GM18907 (cell line): ENCODE data around the gene JAKMIP3.

ENCODE experiments used
- ATAC-seq: cut with Tn5 transposase; IDR thresholded peaks from one replicate; pipeline ENCODE4 v1.9.1; 2021; ENCODE audit warnings: mild to moderate bottlenecking, moderate library complexity; ENCODE audit not compliant: unreplicated experiment

JAKMIP3 gene

GRCh38 chr10:132097609-132098377, 32.0 kb downstream of the JAKMIP3 start:
- ATAC-seq = no peak

- no peak for ATAC-seq
Observed at GRCh38 chr10:132098539-132099388, 33.0 kb downstream of the JAKMIP3 start.

- no peak for ATAC-seq
Observed at GRCh38 chr10:132099389-132100090, 33.8 kb downstream of the JAKMIP3 start.

GRCh38 chr10:132100091-132100481, 34.3 kb downstream of the JAKMIP3 start:
- no peak for ATAC-seq

DNA sequence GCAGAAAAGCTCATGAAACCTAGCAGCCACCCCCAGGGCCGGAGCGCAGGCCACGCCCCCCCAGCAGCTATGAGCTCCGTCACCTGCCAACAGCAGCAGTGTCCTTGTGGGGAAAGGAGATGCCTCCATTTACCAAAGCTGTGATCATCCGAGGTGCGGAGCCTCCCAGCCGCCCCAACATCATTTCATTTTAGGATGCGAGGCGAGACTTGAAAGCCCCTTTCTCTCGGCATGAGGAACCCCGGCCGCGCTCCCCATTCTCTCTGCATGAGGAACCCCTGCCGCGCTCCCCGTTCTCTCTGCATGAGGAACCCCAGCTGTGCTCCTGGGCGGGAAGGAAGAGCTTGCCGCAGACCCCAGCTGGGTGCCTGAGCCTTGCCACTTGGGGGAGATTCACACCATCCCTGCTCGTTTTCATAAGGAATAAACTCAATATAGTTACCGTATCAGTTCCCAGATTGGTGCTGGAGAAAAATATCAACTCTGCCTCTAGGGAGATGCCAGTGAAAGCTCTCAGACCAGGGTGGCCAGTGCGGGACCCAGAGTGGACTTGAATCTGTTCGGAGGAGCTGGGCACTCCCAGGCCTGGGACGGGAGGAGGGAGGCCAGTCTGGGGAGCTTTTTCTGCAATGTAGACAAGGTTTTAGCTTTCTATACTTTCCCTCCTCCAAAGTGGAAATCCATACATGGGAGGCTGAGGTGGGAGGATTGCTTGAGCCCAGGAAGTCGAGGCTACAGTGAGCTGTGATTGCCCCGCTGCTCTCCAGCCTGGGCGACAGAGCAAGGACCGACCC, 35.0 kb downstream of the JAKMIP3 start:
- no peak for ATAC-seq

DNA sequence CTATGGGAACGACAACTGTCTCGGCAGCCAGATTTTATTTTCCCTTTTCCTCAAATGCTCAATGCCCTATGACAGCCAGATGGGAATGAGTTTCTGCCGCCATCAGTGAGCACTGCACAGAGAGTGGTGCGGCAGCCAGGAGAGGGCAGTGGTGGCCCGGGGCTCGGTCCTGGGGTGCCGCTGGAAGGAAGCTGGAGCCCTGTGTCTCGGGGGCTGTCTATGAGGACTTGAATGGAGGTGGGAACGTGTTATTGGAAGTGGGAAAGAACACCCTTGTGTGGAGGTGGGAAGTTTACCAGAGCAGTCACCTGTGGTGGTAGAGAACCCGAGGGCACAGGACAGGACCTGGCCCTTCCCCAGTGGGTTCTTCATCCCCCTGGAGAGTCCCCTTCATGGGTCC, 35.8 kb downstream of the JAKMIP3 start:
- no peak for ATAC-seq

GRCh38 chr10:132102071-132102716, 36.4 kb downstream of the JAKMIP3 start:
- no peak for ATAC-seq

GRCh38 chr10:132102717-132103110, 37.0 kb downstream of the JAKMIP3 start:
- no peak for ATAC-seq

- ATAC-seq = no peak
Observed at GRCh38 chr10:132103116-132103910, 37.6 kb downstream of the JAKMIP3 start.

GRCh38 chr10:132104062-132104461, 38.3 kb downstream of the JAKMIP3 start:
- no peak for ATAC-seq

DNA sequence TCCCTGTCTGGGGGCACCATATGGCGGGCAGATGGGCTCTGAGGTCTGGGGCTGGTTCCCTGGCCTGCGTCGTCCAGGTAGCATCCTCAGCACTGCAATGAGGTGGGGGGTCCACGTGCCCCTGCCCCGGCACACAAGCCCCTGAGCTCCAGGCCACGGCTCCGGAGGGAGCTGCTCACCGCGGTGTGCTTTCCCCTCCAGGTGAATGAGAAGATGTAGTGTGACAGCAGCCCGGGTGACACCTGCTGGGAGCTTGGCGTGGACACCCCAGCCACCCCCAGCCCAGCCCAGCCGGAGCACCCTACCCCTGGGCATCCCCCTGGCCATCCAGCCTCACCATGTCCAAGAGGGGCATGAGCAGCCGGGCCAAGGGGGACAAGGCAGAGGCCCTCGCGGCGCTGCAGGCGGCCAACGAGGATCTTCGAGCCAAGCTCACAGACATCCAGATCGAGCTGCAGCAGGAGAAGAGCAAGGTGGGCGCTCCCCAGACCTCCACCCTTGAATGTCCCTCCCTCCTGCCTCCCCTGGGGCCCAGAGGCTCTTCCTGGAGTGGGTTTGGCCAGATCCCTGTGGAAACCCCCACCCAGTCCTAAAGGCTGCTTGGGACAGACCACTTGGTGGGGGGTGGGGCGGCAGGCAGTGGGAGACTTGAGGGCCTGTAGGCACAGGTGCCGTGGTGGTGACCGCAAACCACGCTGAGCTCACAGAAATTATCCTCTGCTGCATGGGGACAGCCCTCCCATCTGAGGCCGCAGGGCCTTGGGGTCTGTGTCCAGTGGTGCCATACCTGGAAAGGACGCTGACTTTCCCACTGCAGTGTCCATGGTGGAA, 38.9 kb downstream of the JAKMIP3 start:
- no peak for ATAC-seq

DNA sequence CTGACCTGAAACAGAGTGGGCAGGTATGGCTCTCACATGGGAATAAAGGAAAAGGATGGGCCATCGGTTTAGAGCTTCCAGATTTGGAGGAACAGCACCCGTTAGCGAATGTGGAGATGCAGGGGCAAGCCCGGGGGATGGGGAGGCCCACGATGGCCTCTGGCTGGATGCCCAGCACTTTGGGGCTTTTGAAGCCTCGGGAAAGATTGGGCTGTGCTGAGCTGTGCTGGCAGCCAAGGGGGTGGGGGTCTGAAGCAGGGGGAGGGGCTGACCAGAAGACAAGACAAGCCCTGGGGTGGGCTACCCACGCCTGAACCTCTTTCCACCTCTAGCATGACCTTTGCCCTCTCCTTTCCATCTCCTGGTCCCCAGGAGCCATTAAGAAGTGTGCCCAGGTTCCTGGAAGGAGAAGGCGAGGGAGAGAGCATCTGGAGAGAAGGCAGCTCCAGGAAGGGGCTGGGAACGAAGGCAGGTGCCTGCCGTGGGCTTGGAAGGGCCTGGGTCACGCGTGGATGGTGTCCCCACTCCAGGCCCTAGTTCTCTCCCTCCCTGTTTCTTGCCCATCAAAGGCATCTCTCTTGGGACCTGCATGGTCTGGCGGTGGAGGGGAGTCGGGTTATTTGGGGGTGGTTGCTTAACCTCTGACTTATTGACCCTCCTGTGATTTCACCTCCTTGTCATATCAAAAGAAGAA, 39.7 kb downstream of the JAKMIP3 start:
- ATAC-seq = no peak

- no peak for ATAC-seq
Observed at GRCh38 chr10:132106431-132106830, 40.7 kb downstream of the JAKMIP3 start.

- ATAC-seq = no peak
Observed at GRCh38 chr10:132107186-132107948, 41.6 kb downstream of the JAKMIP3 start.

GRCh38 chr10:132107949-132108877, 42.5 kb downstream of the JAKMIP3 start:
- no peak for ATAC-seq
